GM21360 (cell line): Measurements from ENCODE around the gene FCHSD2.

Source experiments
- ATAC-seq: cut with Tn5 transposase; IDR thresholded peaks from one replicate; pipeline ENCODE4 v1.9.1; 2021; ENCODE audit warnings: mild to moderate bottlenecking, moderate library complexity; ENCODE audit not compliant: unreplicated experiment

The FCHSD2 gene

DNA sequence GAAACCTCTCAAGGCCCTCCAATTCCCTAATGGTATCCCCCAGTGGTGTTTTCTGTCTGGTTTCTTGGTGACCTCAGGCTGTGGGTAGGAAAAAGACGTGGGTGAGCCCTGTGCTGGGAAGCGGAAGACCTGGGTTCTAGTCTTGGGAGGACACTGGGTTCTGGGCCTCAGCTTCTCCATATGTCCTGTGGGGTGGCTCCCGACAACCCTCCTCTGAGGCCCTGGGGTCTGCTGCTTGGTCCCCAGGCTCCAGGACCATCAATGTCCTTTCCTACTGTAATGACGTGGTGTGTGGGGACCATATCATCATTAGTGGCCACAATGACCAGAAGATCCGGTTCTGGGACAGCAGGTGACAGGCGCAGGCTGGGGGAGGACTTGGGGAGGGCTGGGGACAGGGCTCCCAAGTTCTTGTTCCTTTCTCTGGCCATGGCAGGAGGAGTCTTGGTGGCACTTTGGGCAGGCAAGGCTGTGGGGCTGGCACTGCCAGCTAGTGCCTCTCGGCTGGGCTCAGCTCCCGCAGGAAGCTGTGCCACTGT lies 315.1 kb downstream of the FCHSD2 start:
- ATAC-seq, result no peak

GRCh38 chr11:72826191-72826941 lies 315.8 kb downstream of the FCHSD2 start:
- ATAC-seq, result no peak

- ATAC-seq, result no peak
Observed at GRCh38 chr11:72825661-72826060, 316.5 kb downstream of the FCHSD2 start.

- no peak for ATAC-seq
Observed at GRCh38 chr11:72824811-72825505, 317.2 kb downstream of the FCHSD2 start.

DNA sequence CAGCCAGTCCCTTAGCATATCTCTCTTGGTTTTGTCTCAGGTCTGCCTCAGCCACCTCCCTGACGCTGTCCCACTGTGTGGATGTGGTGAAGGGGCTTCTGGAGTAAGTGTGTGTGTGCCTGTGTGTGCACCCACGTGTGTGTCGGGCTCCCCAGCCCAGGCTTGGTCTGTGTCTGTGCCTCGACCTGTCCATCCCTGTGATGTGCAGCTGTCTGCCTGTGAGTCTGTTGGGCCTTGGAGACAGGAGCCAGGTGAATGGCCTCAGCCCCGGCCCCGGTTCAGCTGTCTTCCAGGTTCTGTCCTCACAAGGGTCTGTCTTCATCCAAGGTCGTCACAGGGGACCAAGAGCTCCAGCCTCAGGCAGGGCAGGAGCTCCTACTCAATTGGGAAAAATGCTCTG lies 318.1 kb downstream of the FCHSD2 start:
- ATAC-seq, result no peak

- ATAC-seq, result no peak
Observed at GRCh38 chr11:72823105-72823804, 318.9 kb downstream of the FCHSD2 start.

DNA sequence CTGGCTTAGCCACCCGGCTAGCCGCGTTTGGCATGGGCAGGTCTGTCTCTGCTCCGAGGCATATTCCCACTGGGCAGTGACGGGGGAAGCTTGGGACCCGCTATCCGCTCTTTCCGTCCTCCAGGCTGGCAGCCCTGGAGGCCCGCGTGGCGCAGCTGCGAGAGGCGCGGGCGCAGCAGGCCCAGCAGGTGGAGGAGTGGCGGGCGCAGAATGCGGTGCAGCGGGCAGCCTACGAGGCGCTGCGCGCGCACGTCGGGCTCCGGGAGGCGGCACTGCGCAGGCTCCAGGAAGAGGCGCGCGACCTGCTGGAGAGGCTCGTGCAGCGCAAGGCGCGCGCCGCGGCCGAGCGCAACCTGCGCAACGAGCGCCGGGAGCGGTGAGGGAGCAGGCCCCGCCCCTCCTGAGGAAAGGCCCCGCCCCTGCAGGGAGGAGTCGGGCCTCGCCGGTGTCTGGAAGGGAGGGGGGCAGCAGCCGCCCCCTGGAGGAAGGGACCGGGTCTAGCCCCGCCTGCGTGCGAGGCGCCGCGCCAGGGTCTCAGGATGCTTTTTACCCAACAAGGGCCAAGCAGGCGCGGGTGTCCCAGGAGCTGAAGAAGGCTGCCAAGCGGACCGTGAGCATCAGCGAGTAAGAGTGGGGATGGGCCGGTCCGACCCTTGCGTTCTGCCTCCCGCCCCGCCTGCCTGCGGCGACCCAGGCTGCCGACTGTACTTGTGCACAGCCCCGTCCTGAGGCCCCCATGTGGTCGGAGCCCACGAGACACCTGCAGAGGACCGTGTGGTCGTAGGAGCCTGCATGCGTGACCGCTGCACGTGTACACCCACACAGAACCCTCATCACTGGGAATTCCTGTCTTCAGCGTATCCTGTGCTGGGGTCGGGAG lies 320.0 kb downstream of the FCHSD2 start:
- ATAC-seq, result peak; percentile 47

DNA sequence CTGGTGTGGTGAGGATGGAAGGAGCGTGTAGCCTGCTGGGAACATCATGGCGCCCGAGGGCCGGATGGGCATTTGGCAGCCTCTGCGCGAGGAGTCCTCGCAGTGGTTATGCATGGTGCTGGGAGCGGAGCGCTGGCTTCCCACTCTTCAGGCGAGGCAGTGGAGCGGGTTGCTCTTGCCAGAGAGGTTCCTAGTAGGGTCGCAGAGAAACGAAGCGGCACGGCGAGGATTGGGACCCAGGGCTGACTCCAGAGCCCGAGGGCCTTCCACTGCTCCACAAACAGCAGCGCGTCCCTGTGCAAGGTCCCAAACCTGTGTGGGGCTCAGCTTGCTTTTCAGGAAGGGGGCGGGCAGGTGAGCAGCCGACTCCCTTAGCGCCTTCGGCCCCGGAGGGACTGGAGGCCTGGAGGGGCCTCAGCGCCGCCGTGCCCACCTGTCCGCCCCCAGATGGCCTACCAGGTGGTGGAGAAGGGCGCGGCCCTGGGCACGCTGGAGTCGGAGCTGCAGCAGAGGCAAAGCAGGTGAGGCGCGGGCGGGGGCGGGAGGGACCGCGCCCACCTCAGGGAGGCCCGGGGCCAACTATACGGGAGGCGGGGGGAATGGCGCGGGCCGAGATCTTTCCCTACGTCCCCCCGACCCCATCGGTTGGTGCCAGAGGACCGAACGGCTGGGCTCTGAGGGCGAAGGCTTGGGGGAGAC lies 320.7 kb downstream of the FCHSD2 start:
- ATAC-seq, result no peak

DNA sequence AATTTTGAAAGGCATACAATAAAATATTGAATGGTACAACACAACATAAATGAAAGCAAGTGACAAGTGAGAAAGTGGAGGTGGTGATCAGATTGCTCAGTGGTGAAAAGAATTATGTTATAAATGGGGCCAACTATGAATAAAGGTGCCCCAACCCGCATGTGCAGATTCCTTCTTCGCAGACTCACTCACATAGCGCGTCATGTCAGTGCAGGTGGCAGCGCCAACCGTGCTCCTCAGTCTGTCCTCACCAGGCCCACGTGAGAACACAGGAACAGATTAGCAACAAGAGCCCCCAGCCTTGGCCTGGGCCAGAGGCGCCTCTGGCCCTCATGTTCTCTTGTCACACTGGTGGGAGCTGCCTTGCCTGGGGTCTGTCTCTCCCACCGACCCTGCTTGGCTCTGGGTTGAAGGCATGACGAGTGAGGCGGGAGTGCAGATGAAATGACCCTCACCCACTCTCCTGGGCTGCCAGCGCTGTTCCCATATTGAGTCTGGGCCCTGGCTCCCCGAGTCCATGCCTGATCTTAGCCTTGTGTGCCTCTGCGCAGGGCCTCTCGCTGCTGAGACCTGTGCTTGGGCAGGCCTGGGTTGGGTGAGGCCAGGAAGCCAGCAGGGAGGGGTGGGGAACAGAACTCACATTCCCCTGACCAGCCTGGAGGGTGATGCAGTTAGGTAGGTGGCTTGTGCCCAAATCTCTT lies 321.5 kb downstream of the FCHSD2 start:
- ATAC-seq, result no peak

DNA sequence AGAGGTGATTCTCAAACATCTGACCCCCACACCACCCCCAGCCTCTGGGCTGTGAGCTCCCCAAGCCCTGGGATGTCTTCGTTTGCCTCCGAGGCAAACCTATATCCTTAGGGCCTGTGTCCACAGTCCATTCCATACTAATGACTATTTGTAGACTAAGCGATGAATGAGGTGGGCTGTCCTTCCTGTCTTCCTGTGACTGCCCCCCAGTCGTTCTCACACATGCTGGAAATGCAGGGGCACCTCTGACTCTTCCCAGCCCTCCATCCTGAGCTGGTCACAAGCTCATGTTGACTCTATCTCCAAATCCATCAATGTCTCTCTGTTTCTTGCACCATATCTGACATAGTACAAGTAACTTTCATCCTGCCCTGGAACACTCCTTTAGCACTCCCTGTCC lies 323.1 kb downstream of the FCHSD2 start:
- no peak for ATAC-seq

DNA sequence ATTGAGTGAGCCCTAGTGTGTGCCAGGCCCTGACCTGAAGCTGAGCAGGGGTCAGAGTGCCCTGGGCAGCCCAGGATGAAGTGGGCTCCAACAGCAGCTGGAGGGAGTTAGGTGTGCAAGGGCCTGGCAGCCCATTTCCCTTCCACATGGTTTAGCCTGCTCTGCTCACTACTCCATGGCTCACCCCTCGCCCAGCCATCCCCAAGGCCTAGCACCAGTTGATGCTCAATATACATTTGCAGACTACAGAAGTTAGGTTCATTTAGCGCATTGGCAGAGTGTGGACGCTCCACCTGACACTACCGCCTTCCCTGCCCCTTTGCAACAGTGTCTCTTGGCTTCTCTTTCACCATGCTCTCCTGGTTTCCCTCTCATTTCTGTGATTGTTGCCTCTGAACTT lies 324.2 kb downstream of the FCHSD2 start:
- ATAC-seq, result no peak

- ATAC-seq, result no peak
Observed at GRCh38 chr11:72816404-72816990, 325.6 kb downstream of the FCHSD2 start.

DNA sequence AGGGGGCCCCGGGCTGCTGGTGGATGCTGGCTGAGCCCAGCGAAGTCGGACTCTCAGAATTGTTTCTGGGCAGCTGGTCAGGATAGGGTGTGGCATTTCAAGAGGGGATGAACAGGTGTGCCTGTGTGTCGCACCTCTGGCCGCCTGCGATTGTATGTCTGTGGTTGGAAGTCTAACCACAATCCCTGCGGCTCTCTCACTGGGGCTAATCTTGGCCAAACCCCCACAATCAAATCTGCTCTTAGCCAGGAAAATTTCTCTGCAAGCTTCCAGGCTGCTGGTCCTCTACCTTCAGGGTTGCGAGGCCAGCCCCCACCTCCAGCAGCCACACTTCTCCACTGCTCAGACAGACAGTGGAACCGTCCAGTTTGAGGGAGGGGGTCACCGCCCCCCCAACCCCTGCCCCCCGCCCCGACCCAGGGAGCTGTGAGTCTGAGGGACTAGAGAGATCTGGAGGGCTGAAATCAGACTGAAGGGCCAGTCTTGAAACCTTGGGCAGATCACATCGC lies 327.0 kb downstream of the FCHSD2 start:
- ATAC-seq, result no peak

GRCh38 chr11:72814286-72815109 lies 327.6 kb downstream of the FCHSD2 start, which contains the start of gene ATG16L2:
ATG16L2 (plus strand) TSS chr11:72814411; CDS start chr11:72814446, 35 bp downstream.
- peak; percentile 47 for ATAC-seq

- ATAC-seq, result peak; percentile 38
Observed at GRCh38 chr11:72813740-72814285, 328.3 kb downstream of the FCHSD2 start.

GRCh38 chr11:72812967-72813739 lies 329.0 kb downstream of the FCHSD2 start:
- ATAC-seq, result no peak

- no peak for ATAC-seq
Observed at GRCh38 chr11:72812604-72812966, 329.5 kb downstream of the FCHSD2 start.
